Neural cell (in vitro differentiated cells): Measurements from ENCODE around the gene COL18A1. TPM values are rescaled to one million over a fixed set of nuclear protein-coding genes. Genes with fewer than 3 reads are reported as not detected.

Experiments used
- H2AFZ ChIP-seq: fragments of 200-600, 300-800 bp; sonication (generic), shearing (Covaris generic); 2 replicates; pipeline ENCODE4 v1.6.0; 2014; ENCODE audit warnings: low read depth, mild to moderate bottlenecking, antibody characterized with exemption, low read length, moderate library complexity
- H3F3A ChIP-seq: fragments of 200-600 bp; shearing (Covaris generic); 2 replicates; pipeline ENCODE4 v1.6.1; 2016; ENCODE audit warnings: mild to moderate bottlenecking, moderate library complexity, mixed read lengths, antibody characterized with exemption, low read length; ENCODE audit not compliant: insufficient read depth, poor library complexity, severe bottlenecking
- H3K27ac ChIP-seq: fragments of 200-600, 300-800 bp; sonication (generic), shearing (Covaris generic); 2 replicates; pipeline ENCODE4 v1.5.1; 2014; ENCODE audit warnings: mild to moderate bottlenecking, low read length, moderate library complexity
- H3K27me3 ChIP-seq: fragments of 300-800, 200-600 bp; sonication (generic), shearing (Covaris generic); 2 replicates; pipeline ENCODE4 v1.6.0; 2014; ENCODE audit warnings: mild to moderate bottlenecking, low read depth, low read length, moderate library complexity; ENCODE audit not compliant: insufficient read depth
- H3K36me3 ChIP-seq: fragments of 300-800, 200-600 bp; sonication (generic), shearing (Covaris generic); 2 replicates; pipeline ENCODE4 v1.5.1; 2014; ENCODE audit warnings: mild to moderate bottlenecking, antibody characterized with exemption, low read length, moderate library complexity; ENCODE audit not compliant: insufficient read depth
- H3K4me2 ChIP-seq: fragments of 300-800, 200-600 bp; sonication (generic), shearing (Covaris generic); 2 replicates; pipeline ENCODE4 v1.6.0; 2014; ENCODE audit warnings: mild to moderate bottlenecking, low read length
- H3K4me3 ChIP-seq: fragments of 300-800, 200-600 bp; sonication (generic), shearing (Covaris generic); 2 replicates; pipeline ENCODE4 v1.5.1; 2014; ENCODE audit warnings: mild to moderate bottlenecking, low read length, moderate library complexity
- H3K79me2 ChIP-seq: fragments of 200-600 bp; shearing (Covaris generic); replicated peaks from 2 replicates; pipeline ENCODE4 v1.6.0; 2014; ENCODE audit warnings: mild to moderate bottlenecking, low read length, moderate library complexity; ENCODE audit not compliant: insufficient read depth
- H3K9ac ChIP-seq: fragments of 300-800, 200-600 bp; sonication (generic), shearing (Covaris generic); 2 replicates; pipeline ENCODE4 v1.6.1; 2016; ENCODE audit warnings: mild to moderate bottlenecking, low read length, mixed read lengths
- H3K9me2 ChIP-seq: fragments of 200-600 bp; shearing (Covaris generic); 2 replicates; pipeline ENCODE4 v1.6.1; 2016; ENCODE audit warnings: mild to moderate bottlenecking, low read length, mixed read lengths; ENCODE audit not compliant: insufficient read depth
- H3K9me3 ChIP-seq: fragments of 200-600, 300-800 bp; sonication (generic), shearing (Covaris generic); 2 replicates; pipeline ENCODE4 v1.6.1; 2016; ENCODE audit warnings: mild to moderate bottlenecking, mixed run types, low read length, moderate library complexity, mixed read lengths
- H4K20me1 ChIP-seq: fragments of 200-600 bp; shearing (Covaris generic); 2 replicates; pipeline ENCODE4 v1.6.1; 2016; ENCODE audit warnings: mild to moderate bottlenecking, mixed run types; ENCODE audit not compliant: insufficient read depth
- CTCF ChIP-seq: fragments of 450-650 bp; IDR thresholded peaks from 2 replicates; pipeline ENCODE4 v1.5.1; 2014; ENCODE audit warnings: antibody characterized with exemption, mild to moderate bottlenecking, moderate library complexity; ENCODE audit not compliant: poor library complexity, severe bottlenecking
- EP300 ChIP-seq: fragments of 450-650 bp; conservative IDR thresholded peaks from 2 replicates; pipeline ENCODE4 v1.6.1; 2014; ENCODE audit warnings: antibody characterized with exemption, mild to moderate bottlenecking, moderate library complexity; ENCODE audit not compliant: poor library complexity, severe bottlenecking
- EZH2 ChIP-seq: fragments of 200-600, 300-800 bp; shearing (Covaris generic), sonication (generic); IDR thresholded peaks from 2 replicates; pipeline ENCODE4 v1.6.1; 2014; ENCODE audit warnings: antibody characterized with exemption, low read length, borderline replicate concordance, mild to moderate bottlenecking; ENCODE audit not compliant: insufficient read depth, poor library complexity, severe bottlenecking
- MXI1 ChIP-seq: fragments of 450-650 bp; conservative IDR thresholded peaks from 2 replicates; pipeline ENCODE4 v1.6.1; 2014; ENCODE audit warnings: antibody characterized with exemption, mild to moderate bottlenecking; ENCODE audit not compliant: poor library complexity, severe bottlenecking
- POLR2AphosphoS5 ChIP-seq: IDR thresholded peaks from 2 replicates; pipeline ENCODE4 v1.6.1; 2012
- RAD21 ChIP-seq: fragments of 450-650 bp; conservative IDR thresholded peaks from 2 replicates; pipeline ENCODE4 v1.6.1; 2014; ENCODE audit warnings: antibody characterized with exemption, mild to moderate bottlenecking, moderate library complexity
- REST ChIP-seq: IDR thresholded peaks from 2 replicates; pipeline ENCODE4 v1.6.1; 2012; ENCODE audit warnings: borderline replicate concordance
- SMC3 ChIP-seq: fragments of 450-650 bp; conservative IDR thresholded peaks from 2 replicates; pipeline ENCODE4 v1.6.1; 2014; ENCODE audit warnings: antibody characterized with exemption, mild to moderate bottlenecking, moderate library complexity; ENCODE audit not compliant: poor library complexity
- TAF1 ChIP-seq: IDR thresholded peaks from 2 replicates; pipeline ENCODE4 v1.6.1; 2012; ENCODE audit warnings: low read depth
- polyA plus RNA-seq: library from polyadenylated mRNA; depleted of rRNA; stranded (reverse); fragments of >200 nt; gene quantifications from 2 replicates; pipeline ENCODE4 v1.2.3, GENCODE V29; 2014

Gene COL18A1
- polyA plus RNA-seq, 1 donor from 2014 or later, result 2.5 TPM

- H4K20me1 ChIP-seq, result no peaks in the 10 kb centered on the region
- no peaks in the 10 kb centered on the region for H3K27me3 ChIP-seq
- no peak overlapping the region for H3K4me2 ChIP-seq
- H3K79me2 ChIP-seq, result no peaks in the 10 kb centered on the region
- no peak overlapping the region for H3K4me3 ChIP-seq
- no peaks in the 10 kb centered on the region for H3K9me3 ChIP-seq
- no peaks in the 10 kb centered on the region for H3K36me3 ChIP-seq
- TF ChIP-seq REST (no peak), EZH2 (no peak), CTCF (no peak), POLR2AphosphoS5 (no peak), RAD21 (no peak), TAF1 (no peak), SMC3 (no peak), EP300 (no peak), MXI1 (no peak)
- no peaks in the 10 kb centered on the region for H3K9me2 ChIP-seq
- no peak overlapping the region for H3K9ac ChIP-seq
- no peaks in the 10 kb centered on the region for H3F3A ChIP-seq
- H2AFZ ChIP-seq, result no peak overlapping the region
- H3K27ac ChIP-seq, result no peak overlapping the region
Measured at GRCh38 chr21:45443595-45444181, 38.7 kb downstream of the COL18A1 start.

- H3K4me3 ChIP-seq, result no peak overlapping the region
- no peaks in the 10 kb centered on the region for H3K79me2 ChIP-seq
- H3K27me3 ChIP-seq, result no peaks in the 10 kb centered on the region
- no peak for TF ChIP-seq RAD21
- H3K9ac ChIP-seq, result no peak overlapping the region
- H2AFZ ChIP-seq, result no peak overlapping the region
- no peak overlapping the region for H3K4me2 ChIP-seq
- no peaks in the 10 kb centered on the region for H3K9me3 ChIP-seq
- no peaks in the 10 kb centered on the region for H4K20me1 ChIP-seq
- no peaks in the 10 kb centered on the region for H3F3A ChIP-seq
- no peaks in the 10 kb centered on the region for H3K9me2 ChIP-seq
- no peaks in the 10 kb centered on the region for H3K36me3 ChIP-seq
- no peak overlapping the region for H3K27ac ChIP-seq
Measured at GRCh38 chr21:45444385-45444784, 39.4 kb downstream of the COL18A1 start.

GRCh38 chr21:45445369-45445768 is 40.4 kb downstream of the COL18A1 start:
- TF ChIP-seq TAF1, result no peak
- Histone ChIP-seq H3K27me3 (no peaks in the 10 kb centered on the region), H3K4me3 (no peak overlapping the region), H3K9me3 (no peaks in the 10 kb centered on the region), H3K27ac (no peak overlapping the region), H4K20me1 (no peaks in the 10 kb centered on the region), H3K9ac (no peak overlapping the region), H3F3A (no peaks in the 10 kb centered on the region), H3K4me2 (no peak overlapping the region), H3K36me3 (no peaks in the 10 kb centered on the region), H3K79me2 (no peaks in the 10 kb centered on the region), H2AFZ (no peak overlapping the region), H3K9me2 (no peaks in the 10 kb centered on the region)
